ENCODE results near the gene CD6.

Gene CD6

GRCh38 chr11:61028135-61028729, 56.8 kb downstream of the CD6 start:
- no peak for DNase-seq (ENCODE audit: low spot score)
- Histone ChIP-seq H3K4me3 (no peak overlapping the region), H3K27ac (no peak overlapping the region)
- no peak for TF ChIP-seq CTCF (IDR thresholded peaks at IDR 0.05)

DNA sequence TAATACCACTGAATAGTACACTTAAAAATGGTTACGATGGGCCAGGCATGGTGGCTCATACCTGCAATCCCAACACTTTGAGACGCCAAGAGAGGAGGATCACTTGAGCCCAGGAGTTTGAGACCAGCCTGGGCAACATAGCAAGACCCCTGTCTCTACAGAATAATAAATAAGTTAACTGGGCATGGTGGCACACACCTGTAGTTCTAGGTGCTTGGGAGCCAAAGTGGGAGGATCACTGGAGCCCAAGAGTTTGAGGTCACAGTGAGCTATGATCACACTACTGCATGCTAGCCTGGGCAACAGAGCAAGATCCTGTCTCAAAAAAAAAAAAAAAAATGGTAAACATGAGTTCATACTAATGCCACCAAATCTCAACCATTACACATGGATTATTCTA, 61.3 kb downstream of the CD6 start:
- no peak overlapping the region for H3K27ac ChIP-seq
- H3K4me3 ChIP-seq: no peak overlapping the region
- no peak for TF ChIP-seq CTCF (IDR thresholded peaks at IDR 0.05)
- no peak for DNase-seq (ENCODE audit: low spot score)

- TF ChIP-seq CTCF (IDR thresholded peaks at IDR 0.05): no peak
- no peak overlapping the region for H3K4me3 ChIP-seq
- no peak for DNase-seq (ENCODE audit: low spot score)
- no peak overlapping the region for H3K27ac ChIP-seq
These were observed 61.9 kb downstream of the CD6 start for GRCh38 chr11:61033417-61033816.

DNA sequence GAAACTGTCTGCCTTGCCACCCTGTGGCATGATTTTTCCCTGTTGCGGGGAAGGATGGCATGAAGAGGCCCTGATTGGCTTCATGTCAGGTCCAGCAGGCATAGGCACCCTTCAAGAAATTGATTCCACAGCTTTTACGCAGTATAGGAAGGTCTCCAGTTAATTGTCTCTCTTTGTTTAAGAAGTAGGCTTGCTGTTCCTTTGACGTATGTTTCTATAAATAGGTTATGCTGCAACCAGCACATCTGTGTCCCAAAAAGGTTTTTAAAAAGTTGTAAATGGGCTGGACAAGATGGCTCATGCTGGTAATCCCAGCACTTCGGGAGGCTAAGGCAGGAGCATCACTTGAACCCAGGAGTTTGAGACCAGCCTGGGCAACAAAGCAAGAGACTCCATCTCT, 62.6 kb downstream of the CD6 start:
- no peak overlapping the region for H3K27ac ChIP-seq
- TF ChIP-seq CTCF (IDR thresholded peaks at IDR 0.05): no peak
- H3K4me3 ChIP-seq: no peak overlapping the region
- no peak for DNase-seq (ENCODE audit: low spot score)

GRCh38 chr11:61034704-61035525, 63.4 kb downstream of the CD6 start:
- no peak overlapping the region for H3K27ac ChIP-seq
- DNase-seq (ENCODE audit: low spot score): no peak
- no peak for TF ChIP-seq CTCF (IDR thresholded peaks at IDR 0.05)
- no peak overlapping the region for H3K4me3 ChIP-seq

DNA sequence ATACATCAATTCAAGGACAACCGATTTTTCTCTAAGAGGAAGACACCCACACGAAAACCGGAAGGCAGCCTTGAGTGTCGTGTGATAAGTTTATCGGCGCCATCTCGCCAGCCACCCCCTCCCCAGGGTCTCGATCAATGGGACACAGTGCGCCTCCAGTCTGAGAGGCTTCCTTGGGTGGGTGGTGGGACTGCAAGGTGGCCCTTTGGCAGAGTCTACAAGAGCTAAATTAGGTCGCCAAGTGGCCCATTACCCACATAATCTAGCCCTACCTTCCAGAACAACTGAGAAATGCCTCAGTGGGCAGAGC, 64.0 kb downstream of the CD6 start:
- H3K4me3 ChIP-seq: no peak overlapping the region
- TF ChIP-seq CTCF (IDR thresholded peaks at IDR 0.05): no peak
- no peak overlapping the region for H3K27ac ChIP-seq
- no peak for DNase-seq (ENCODE audit: low spot score)

DNA sequence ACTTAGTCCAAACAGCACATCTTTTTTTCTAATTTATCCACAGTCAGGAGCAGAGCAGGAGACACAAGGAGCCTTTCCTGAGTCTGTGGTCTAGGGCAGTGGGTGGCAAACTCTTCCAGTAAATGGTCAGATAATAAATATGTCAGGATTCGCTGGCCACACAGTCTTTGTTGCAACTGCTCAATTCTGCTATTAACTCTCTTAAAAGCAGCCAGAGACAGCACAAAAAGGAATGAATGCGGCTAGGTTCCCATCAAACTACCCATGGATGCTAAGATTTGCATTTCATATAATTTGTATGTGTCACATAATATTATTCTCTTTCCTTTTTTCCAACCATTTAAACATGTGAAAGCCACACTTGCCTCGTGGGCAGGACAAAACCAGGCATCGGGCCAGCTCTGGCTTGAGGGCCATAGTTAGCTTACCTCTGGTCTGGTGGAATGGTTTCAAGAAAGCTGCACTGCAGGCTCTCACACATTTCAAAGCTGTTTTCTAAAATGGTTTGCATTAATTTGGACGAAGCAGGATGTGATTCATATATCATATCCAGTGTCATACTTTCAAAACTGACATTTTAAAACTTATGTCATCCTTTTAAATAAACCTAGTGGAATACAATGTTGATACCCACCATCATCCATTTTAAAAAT, 66.1 kb downstream of the CD6 start:
- DNase-seq (ENCODE audit: low spot score): no peak
- no peak overlapping the region for H3K4me3 ChIP-seq
- H3K27ac ChIP-seq: no peak overlapping the region
- TF ChIP-seq CTCF (IDR thresholded peaks at IDR 0.05): no peak
